ENCODE data around the gene NFAT5. TPM values are rescaled to one million over a fixed set of nuclear protein-coding genes. Genes with fewer than 3 reads are reported as not detected.

NFAT5 gene
- total and polyA plus RNA-seq, 8 donors, result 3.7 to 23.6 (median 12.7) TPM

- Histone ChIP-seq H3K4me1 (no peaks in the 10 kb centered on the region), H3K4me3 (no peak overlapping the region), H3K27ac (no peak overlapping the region), H3K9me3 (no peaks in the 10 kb centered on the region), H3K36me3 (peaks cover 0 to 26% (median 19%) of the 10 kb centered on the region in 3 donors), H3K27me3 (no peaks in the 10 kb centered on the region)
- no peak for DNase-seq
- TF ChIP-seq CTCF (IDR thresholded peaks at IDR 0.05), result no peak
- WGBS, 2 donors, result 89 to 90% methylated on average over 2 of the region's 2 CpGs
- intact Hi-C loops (cut with DNase I), result no loop called here
- no peak for FAIRE-seq
- no peak for ATAC-seq
Measured at GRCh38 chr16:69688589-69688988, 122.8 kb downstream of the NFAT5 start.

GRCh38 chr16:69691980-69692911, 126.5 kb downstream of the NFAT5 start:
- no peak for ATAC-seq
- WGBS, 2 donors, result 82 to 89% methylated on average over 4 of the region's 4 CpGs
- no peak for FAIRE-seq
- H3K36me3 ChIP-seq, result peaks cover 0 to 48% (median 28%) of the 10 kb centered on the region in 3 donors
- no peaks in the 10 kb centered on the region for H3K9me3 ChIP-seq
- no peak for DNase-seq
- intact Hi-C loops (cut with DNase I), result no loop called here
- TF ChIP-seq CTCF (IDR thresholded peaks at IDR 0.05), result no peak
- no peak overlapping the region for H3K4me3 ChIP-seq
- H3K27ac ChIP-seq, result no peak overlapping the region
- no peaks in the 10 kb centered on the region for H3K27me3 ChIP-seq
- H3K4me1 ChIP-seq, result no peaks in the 10 kb centered on the region

- 97 to 100% methylated on average over 2 of the region's 2 CpGs for WGBS, 2 donors
- intact Hi-C loops (cut with DNase I), result no loop called here
- DNase-seq (no peak), ATAC-seq (no peak), FAIRE-seq (no peak)
- TF ChIP-seq CTCF (IDR thresholded peaks at IDR 0.05), result no peak
- Histone ChIP-seq H3K4me1 (no peaks in the 10 kb centered on the region), H3K27me3 (no peaks in the 10 kb centered on the region), H3K9me3 (no peaks in the 10 kb centered on the region), H3K4me3 (no peak overlapping the region), H3K27ac (no peak overlapping the region), H3K36me3 (peaks cover 0 to 52% (median 28%) of the 10 kb centered on the region in 3 donors)
Measured at GRCh38 chr16:69693916-69694315, 128.2 kb downstream of the NFAT5 start.

- H3K36me3 ChIP-seq, result peaks cover 0 to 27% (median 15%) of the 10 kb centered on the region in 3 donors
Measured at GRCh38 chr16:69698404-69698803, 132.6 kb downstream of the NFAT5 start.

More at GRCh38 chr16:69698404-69698803, 132.6 kb downstream of the NFAT5 start:
- H3K4me3 ChIP-seq, result no peak overlapping the region
- no peaks in the 10 kb centered on the region for H3K27me3 ChIP-seq
- no peaks in the 10 kb centered on the region for H3K9me3 ChIP-seq
- ATAC-seq, result no peak
- DNase-seq, result no peak
- H3K4me1 ChIP-seq, result peaks cover 4 to 22% (median 10%) of the 10 kb centered on the region in 3 donors
- intact Hi-C loops (cut with DNase I), result no loop called here
- TF ChIP-seq CTCF (IDR thresholded peaks at IDR 0.05), result no peak
- whole genome bisulfite sequencing, 2 donors, result 91 to 92% methylated on average over 3 of the region's 3 CpGs
- no peak overlapping the region for H3K27ac ChIP-seq
- FAIRE-seq, result no peak

Data from pancreas (tissue), 10 donors.